Cerebellar nuclear complex (tissue), 1 donor: ENCODE measurements around the gene DIS3.
"Not testable (repeated sequence)": the region's sequence is repeated elsewhere in the genome, so short reads cannot be mapped to it uniquely, and the experiment has no call there.

Source experiments
- DNase-seq, 2 experiments: peaks; one replicate each; lab custom pipeline; 2025; lab: John Stamatoyannopoulos, UW

The DIS3 gene

GRCh38 chr13:72751220-72751619 is 30.5 kb downstream of the DIS3 start:
- no peak for DNase-seq

DNA sequence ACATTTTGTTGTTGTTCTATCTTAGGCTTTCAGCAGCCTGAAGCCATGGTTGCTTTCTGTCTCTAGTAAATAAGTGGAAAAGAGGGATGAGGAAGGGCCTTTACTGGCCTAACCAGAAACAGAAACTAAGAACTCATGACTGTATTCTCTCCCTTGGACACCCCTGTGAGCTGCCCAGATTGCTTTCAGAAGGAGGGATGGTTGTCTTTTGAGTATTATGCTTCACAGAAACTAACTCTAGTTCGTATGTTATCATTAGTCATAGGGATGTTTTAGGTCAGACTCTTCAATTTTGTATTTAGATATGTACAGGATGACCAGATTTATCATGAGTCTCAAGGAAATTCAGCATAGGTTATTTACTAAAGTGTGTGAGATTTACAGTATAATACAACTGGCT is 36.4 kb downstream of the DIS3 start:
- no peak for DNase-seq

- DNase-seq, result no peak
These were observed 41.7 kb downstream of the DIS3 start for GRCh38 chr13:72740015-72740414.

- no peak for DNase-seq
These were observed 44.7 kb downstream of the DIS3 start for GRCh38 chr13:72737033-72737432.

GRCh38 chr13:72728290-72728605 is 53.5 kb downstream of the DIS3 start:
- DNase-seq, result no peak

- peak; percentile 45 to 88 for DNase-seq
These were observed 54.0 kb downstream of the DIS3 start, which contains the start of the genes BORA and MZT1 for GRCh38 chr13:72727417-72728289. TSS of gene BORA (plus strand) at chr13:72727923. CDS start at chr13:72728941, 1,018 bp downstream. TSS of gene MZT1 (minus strand) at chr13:72727629. CDS start at chr13:72727602, 27 bp downstream.

GRCh38 chr13:72726726-72727416 is 54.8 kb downstream of the DIS3 start:
- DNase-seq, result no peak

- not testable (repeated sequence) for DNase-seq
These were observed 55.5 kb downstream of the DIS3 start for GRCh38 chr13:72726185-72726584.

- no peak for DNase-seq
These were observed 64.9 kb downstream of the DIS3 start for GRCh38 chr13:72716776-72717175.
